Sigmoid colon (tissue), 7 donors: ENCODE results near the gene POMT1. TPM values are rescaled to one million over a fixed set of nuclear protein-coding genes. Genes with fewer than 3 reads are reported as not detected.

Source experiments
- DNase-seq: peaks from one replicate; pipeline ENCODE4 v3.0.0-alpha.2; 2019
- H3K27ac ChIP-seq, 4 donors: fragments of 200-600 bp; sonication (generic); one replicate each; pipeline ENCODE4 v1.5.1; 2016 to 2019; ENCODE audit warnings: mild to moderate bottlenecking in 1 of 4
- H3K27me3 ChIP-seq, 3 donors: fragments of 200-600 bp; sonication (generic); one replicate each; pipeline ENCODE4 v1.5.1; 2019; ENCODE audit warnings: mild to moderate bottlenecking in 1 of 3
- H3K36me3 ChIP-seq, 4 donors: fragments of 200-600 bp; sonication (generic); one replicate each; pipeline ENCODE4 v1.5.1; 2016 to 2019
- H3K4me1 ChIP-seq, 4 donors: fragments of 200-600 bp; sonication (generic); one replicate each; pipeline ENCODE4 v1.5.1; 2017 to 2019
- H3K4me3 ChIP-seq, 4 donors: fragments of 200-600 bp; sonication (generic); one replicate each; pipeline ENCODE4 v1.5.1; 2017 to 2019; ENCODE audit warnings: mild to moderate bottlenecking in 2 of 4, moderate library complexity in 1 of 4
- H3K9me3 ChIP-seq, 4 donors: fragments of 200-600 bp in 3 of 4; sonication (generic) in 3 of 4; one replicate each; pipeline versions ENCODE4 v1.5.1 to v1.6.1; 2013 to 2019
- CTCF ChIP-seq, 4 experiments: fragments of 450-650 bp in 3 of 4; fragments of 200-600 bp in 1 of 4; IDR thresholded peaks; one replicate each; pipeline ENCODE4 v1.5.1; 2016 to 2019; ENCODE audit warnings: antibody characterized with exemption in 4 of 4, mild to moderate bottlenecking in 3 of 4, moderate library complexity in 2 of 4
- EP300 ChIP-seq, 4 donors: sonication (generic); formaldehyde crosslinking; IDR thresholded peaks; one replicate each; pipeline ENCODE4 v1.6.1; 2017; ENCODE audit warnings: antibody characterized with exemption in 4 of 4
- POLR2A ChIP-seq, 2 donors: fragments of 450-650 bp; IDR thresholded peaks; one replicate each; pipeline ENCODE4 v1.6.1; 2016; ENCODE audit warnings: antibody characterized with exemption in 2 of 2, mild to moderate bottlenecking in 2 of 2, moderate library complexity in 2 of 2
- POLR2AphosphoS5 ChIP-seq, 4 donors: sonication (generic); formaldehyde crosslinking; IDR thresholded peaks; one replicate each; pipeline ENCODE4 v1.6.1; 2017; ENCODE audit warnings: antibody characterized with exemption in 4 of 4
- WGBS, 2 donors: extraction: QIAGEN DNeasy Blood & Tissue Kit; methylation state at CpG; one replicate each; pipeline ENCODE4 v1.1.7; 2013; 5-methylcytosine and 5-hydroxymethylcytosine counted together
- intact Hi-C: fragments of 100-400 bp; cut with DNase I; formaldehyde crosslinking; loops from one replicate; pipeline ENCODE4 v1.15.1; 2023
- polyA plus RNA-seq, 3 donors: library from polyadenylated mRNA; stranded (reverse); fragments of 200-250 nt; gene quantifications; one replicate each; pipeline ENCODE4 v1.2.3, GENCODE V29; 2013
- total RNA-seq, 4 donors: library from RNA; depleted of rRNA; stranded (reverse); fragments of >200 nt; gene quantifications; one replicate each; pipeline ENCODE4 v1.1.0, GENCODE V29; 2016
- donor health status: healthy with polysubstance abuse.
- donor health status: Bipolar disorder and iron deficiency.
- donor health status: healthy.

The POMT1 gene
- total and polyA plus RNA-seq, 7 donors = 3.6 to 61.2 (median 21.9) TPM

- 95 to 97% methylated on average over 1 of the region's 1 CpG for WGBS, 2 donors
- TF ChIP-seq EP300 (IDR thresholded peaks at IDR 0.05) = no peak
- no peak for TF ChIP-seq POLR2A (IDR thresholded peaks at IDR 0.05)
- TF ChIP-seq POLR2AphosphoS5 (IDR thresholded peaks at IDR 0.05) = no peak
- TF ChIP-seq CTCF (IDR thresholded peaks at IDR 0.05) = no peak
- DNase-seq = no peak
- peaks cover 0 to 35% (median 16%) of the 10 kb centered on the region in 4 donors for H3K4me1 ChIP-seq
- H3K9me3 ChIP-seq = no peaks in the 10 kb centered on the region
- intact Hi-C loops = loop anchor here (5.0 kb wide), 1 partner anchor 58 kb away; no protein-coding TSS in a partner anchor
- no peak overlapping the region for H3K4me3 ChIP-seq
- no peaks in the 10 kb centered on the region for H3K27me3 ChIP-seq
- H3K36me3 ChIP-seq = peaks cover 63 to 97% (median 88%) of the 10 kb centered on the region in 4 donors
- H3K27ac ChIP-seq = peak overlapping the region in 3 of 4 donors; percentile 72 to 78 (median 78)
Observed at GRCh38 chr9:131480258-131480657, 22.5 kb upstream of the POMT1 start.

GRCh38 chr9:131481441-131482342 is 21.0 kb upstream of the POMT1 start:
- 86 to 88% methylated on average over 19 of the region's 19 CpGs for WGBS, 2 donors
- peak; percentile 86 for DNase-seq
- Histone ChIP-seq H3K36me3 (peaks cover 64 to 97% (median 86%) of the 10 kb centered on the region in 4 donors), H3K27me3 (no peaks in the 10 kb centered on the region), H3K4me1 (peaks cover 0 to 35% (median 16%) of the 10 kb centered on the region in 4 donors), H3K9me3 (no peaks in the 10 kb centered on the region), H3K4me3 (no peak overlapping the region), H3K27ac (peak overlapping the region; percentile 72 to 81 (median 78))
- intact Hi-C loops = loop anchor here (5.0 kb wide), 1 partner anchor 59 kb away; no protein-coding TSS in a partner anchor
- peak in 3 of 4 donors; percentile 6 to 39 (median 14) for TF ChIP-seq POLR2AphosphoS5 (IDR thresholded peaks at IDR 0.05)
- TF ChIP-seq EP300 (IDR thresholded peaks at IDR 0.05) = no peak

- TF ChIP-seq CTCF (IDR thresholded peaks at IDR 0.05) = no peak
- no peak for TF ChIP-seq POLR2A (IDR thresholded peaks at IDR 0.05)
- no peak for TF ChIP-seq EP300 (IDR thresholded peaks at IDR 0.05)
- TF ChIP-seq POLR2AphosphoS5 (IDR thresholded peaks at IDR 0.05) = no peak
- peaks cover 0 to 35% (median 16%) of the 10 kb centered on the region in 4 donors for H3K4me1 ChIP-seq
- no peak overlapping the region for H3K4me3 ChIP-seq
- 91 to 94% methylated on average over 24 of the region's 24 CpGs for WGBS, 2 donors
- H3K9me3 ChIP-seq = no peaks in the 10 kb centered on the region
- H3K27ac ChIP-seq = peak overlapping the region; percentile 72 to 81 (median 78)
- DNase-seq = no peak
- intact Hi-C loops = loop anchor here (5.0 kb wide), 1 partner anchor 60 kb away; no protein-coding TSS in a partner anchor
- no peaks in the 10 kb centered on the region for H3K27me3 ChIP-seq
- H3K36me3 ChIP-seq = peaks cover 62 to 97% (median 84%) of the 10 kb centered on the region in 4 donors
Observed at GRCh38 chr9:131482343-131483006, 20.2 kb upstream of the POMT1 start.

- intact Hi-C loops = loop anchor here (5.0 kb wide), 1 partner anchor 61 kb away; no protein-coding TSS in a partner anchor
- Histone ChIP-seq H3K4me1 (peaks cover 0 to 35% (median 16%) of the 10 kb centered on the region in 4 donors), H3K27me3 (no peaks in the 10 kb centered on the region), H3K27ac (peak overlapping the region; percentile 72 to 81 (median 78)), H3K4me3 (no peak overlapping the region), H3K9me3 (no peaks in the 10 kb centered on the region), H3K36me3 (peaks cover 62 to 97% (median 87%) of the 10 kb centered on the region in 4 donors)
- WGBS, 2 donors = 91% methylated on average over 9 of the region's 9 CpGs
- DNase-seq = peak; percentile 92
- TF ChIP-seq CTCF (IDR thresholded peaks at IDR 0.05) = no peak
- TF ChIP-seq POLR2A (IDR thresholded peaks at IDR 0.05) = no peak
- peak in 3 of 4 donors; percentile 42 to 51 (median 49) for TF ChIP-seq POLR2AphosphoS5 (IDR thresholded peaks at IDR 0.05)
- peak in 3 of 4 donors; percentile 55 to 62 (median 60) for TF ChIP-seq EP300 (IDR thresholded peaks at IDR 0.05)
Observed at GRCh38 chr9:131483319-131484050, 19.2 kb upstream of the POMT1 start.
